VCaP (cell line): ENCODE measurements around the gene RBKS.

Experiments
- H3K27ac ChIP-seq: fragments of 450-650 bp; 2 replicates; pipeline ENCODE4 v1.5.1; 2017
- CTCF ChIP-seq: fragments of 450-650 bp; conservative IDR thresholded peaks from 2 replicates; pipeline ENCODE4 v1.5.1; 2017; ENCODE audit warnings: mild to moderate bottlenecking, moderate library complexity

The RBKS gene

DNA sequence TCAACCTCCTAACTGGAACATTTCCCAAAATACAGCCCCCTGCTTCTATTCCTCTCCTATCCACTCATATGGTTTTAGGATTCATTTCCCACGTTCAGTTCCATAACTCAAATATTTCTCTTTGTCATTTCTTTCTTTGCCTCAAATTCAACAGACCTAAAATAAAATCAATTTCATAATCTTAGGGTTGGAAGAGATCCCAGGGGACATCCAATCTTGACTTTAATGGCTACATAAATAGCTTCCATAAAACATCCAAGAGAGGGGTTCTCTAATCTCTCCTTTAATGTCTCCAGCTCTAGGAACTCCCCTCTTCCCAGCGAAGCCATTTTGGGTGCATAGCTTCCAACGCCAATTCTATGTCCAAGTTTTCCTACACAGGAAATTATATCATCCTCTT, 33.8 kb downstream of the RBKS start:
- TF ChIP-seq CTCF = no peak
- H3K27ac ChIP-seq = no peak overlapping the region

DNA sequence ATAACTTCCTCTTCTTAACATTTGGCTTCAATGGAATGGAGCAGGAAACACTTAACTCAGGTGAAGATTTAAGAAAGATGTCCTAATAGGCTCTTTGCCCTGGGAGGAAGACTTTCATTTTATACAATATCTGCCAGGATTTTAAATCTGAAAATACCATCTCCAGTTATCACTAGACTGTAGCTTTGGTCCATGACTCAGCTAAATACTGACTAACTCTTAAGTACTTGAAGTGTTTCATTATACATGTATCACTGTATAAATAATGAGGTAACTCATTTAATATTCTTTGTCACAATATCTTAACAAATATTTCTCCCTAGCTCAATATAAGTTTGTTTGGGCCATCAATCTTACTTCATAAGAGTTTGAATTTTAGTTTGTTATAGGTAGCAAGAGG, 34.7 kb downstream of the RBKS start:
- no peak overlapping the region for H3K27ac ChIP-seq
- TF ChIP-seq CTCF = no peak

DNA sequence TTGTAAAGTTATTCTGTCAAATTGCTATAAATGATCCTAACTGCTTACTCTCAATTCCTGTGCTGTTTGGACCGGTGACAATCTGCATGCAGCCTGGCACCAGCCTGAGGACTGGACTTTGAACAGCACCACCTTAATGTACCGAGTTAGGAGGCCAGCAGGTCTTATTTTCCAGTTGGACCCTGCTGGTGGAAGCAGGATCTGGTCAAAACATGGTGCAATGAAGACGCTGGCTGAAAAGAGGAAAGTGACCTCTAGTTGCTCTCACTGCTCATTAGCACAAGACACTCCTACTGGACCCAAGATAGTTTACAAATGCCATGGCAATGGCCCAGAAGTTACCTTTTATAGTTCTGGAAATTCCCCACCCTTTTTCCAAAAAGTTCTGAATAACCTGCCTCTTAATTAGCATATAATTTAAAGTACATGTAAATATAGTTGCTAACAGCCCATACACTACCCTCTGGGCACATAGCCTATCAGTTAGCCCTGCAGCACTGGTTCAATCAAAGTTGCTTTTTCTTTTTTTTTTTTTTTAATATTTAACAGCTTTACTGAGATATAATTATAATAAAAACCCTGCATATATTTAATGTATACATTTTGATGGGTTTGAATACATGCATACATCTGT, 35.8 kb downstream of the RBKS start:
- no peak overlapping the region for H3K27ac ChIP-seq
- no peak for TF ChIP-seq CTCF

- no peak for TF ChIP-seq CTCF
- no peak overlapping the region for H3K27ac ChIP-seq
These were observed 37.5 kb downstream of the RBKS start for GRCh38 chr2:27852691-27853090.

- no peak overlapping the region for H3K27ac ChIP-seq
- TF ChIP-seq CTCF = no peak
These were observed 40.5 kb downstream of the RBKS start for GRCh38 chr2:27849558-27850205.

GRCh38 chr2:27847333-27847732, 42.9 kb downstream of the RBKS start:
- H3K27ac ChIP-seq = no peak overlapping the region
- TF ChIP-seq CTCF = no peak

- TF ChIP-seq CTCF = no peak
- H3K27ac ChIP-seq = no peak overlapping the region
These were observed 45.3 kb downstream of the RBKS start for GRCh38 chr2:27844821-27845255.
